MM.1S (cell line): ENCODE data around the gene PDE6B.

ENCODE experiments used
- DNase-seq: peaks from one replicate; pipeline ENCODE4 v3.0.0-alpha.2; 2015
- H2AFZ ChIP-seq: fragments of 300-600 bp; sonication (generic); 2 replicates; pipeline ENCODE4 v1.6.0; 2016; ENCODE audit warnings: antibody characterized with exemption, low read length
- H3F3A ChIP-seq: fragments of 300-600 bp; sonication (generic); 2 replicates; pipeline ENCODE4 v1.6.1; 2016; ENCODE audit warnings: mild to moderate bottlenecking, antibody characterized with exemption, low read length, moderate library complexity, mixed read lengths; ENCODE audit not compliant: insufficient read depth
- H3K27ac ChIP-seq: fragments of 300-600 bp; sonication (generic); 2 replicates; pipeline ENCODE4 v1.5.1; 2016; ENCODE audit warnings: mild to moderate bottlenecking, low read length
- H3K27me3 ChIP-seq: fragments of 300-600 bp; sonication (generic); replicated peaks from 2 replicates; pipeline ENCODE4 v1.6.0; 2016; ENCODE audit warnings: low read length; ENCODE audit not compliant: insufficient read depth
- H3K36me3 ChIP-seq: fragments of 300-600 bp; sonication (generic); replicated peaks from 2 replicates; pipeline ENCODE4 v1.6.1; 2016; ENCODE audit warnings: mild to moderate bottlenecking, low read length, mixed read lengths; ENCODE audit not compliant: insufficient read depth
- H3K4me1 ChIP-seq: fragments of 300-600 bp; sonication (generic); 2 replicates; pipeline ENCODE4 v1.6.1; 2016; ENCODE audit warnings: low read length, mixed read lengths
- H3K4me2 ChIP-seq: fragments of 300-600 bp; sonication (generic); 2 replicates; pipeline ENCODE4 v1.6.0; 2016; ENCODE audit warnings: low read depth, low read length
- H3K4me3 ChIP-seq: fragments of 300-600 bp; sonication (generic); 2 replicates; pipeline ENCODE4 v1.5.1; 2016; ENCODE audit warnings: low read length, mixed read lengths
- H3K79me2 ChIP-seq: fragments of 300-600 bp; sonication (generic); 2 replicates; pipeline ENCODE4 v1.6.1; 2016; ENCODE audit warnings: mixed run types, low read length, mixed read lengths
- H3K9ac ChIP-seq: fragments of 300-600 bp; sonication (generic); 2 replicates; pipeline ENCODE4 v1.6.1; 2016; ENCODE audit warnings: low read length, mixed read lengths
- H3K9me2 ChIP-seq: fragments of 300-600 bp; sonication (generic); replicated peaks from 2 replicates; pipeline ENCODE4 v1.6.1; 2016; ENCODE audit warnings: mild to moderate bottlenecking, low read length, mixed read lengths; ENCODE audit not compliant: insufficient read depth
- H3K9me3 ChIP-seq: fragments of 300-600 bp; sonication (generic); replicated peaks from 2 replicates; pipeline ENCODE4 v1.6.1; 2016; ENCODE audit warnings: mild to moderate bottlenecking, low read length, mixed read lengths; ENCODE audit not compliant: insufficient read depth
- H4K20me1 ChIP-seq: fragments of 300-600 bp; sonication (generic); 2 replicates; pipeline ENCODE4 v1.6.1; 2016; ENCODE audit warnings: mild to moderate bottlenecking, low read length, moderate library complexity, mixed read lengths; ENCODE audit not compliant: insufficient read depth
- EZH2 ChIP-seq: fragments of 300-600 bp; sonication (generic); optimal IDR thresholded peaks from 2 replicates; pipeline ENCODE3; 2017; ENCODE audit warnings: low read depth, mild to moderate bottlenecking, antibody characterized with exemption, low read length, mixed read lengths
- EZH2phosphoT487 ChIP-seq: fragments of 300-600 bp; sonication (generic); IDR thresholded peaks from 2 replicates; pipeline ENCODE4 v1.6.1; 2018; ENCODE audit warnings: antibody characterized with exemption, low read length
- TF ChIP-seq, protein P1 (sequence below): fragments of 300-600 bp; sonication (generic); IDR thresholded peaks from 2 replicates; pipeline ENCODE4 v1.5.1; 2016; ENCODE audit warnings: antibody characterized with exemption, low read length, mixed read lengths

PDE6B gene

GRCh38 chr4:679629-680028 lies 54.3 kb downstream of the PDE6B start:
- no peaks in the 10 kb centered on the region for H3K9me3 ChIP-seq
- H3K9me2 ChIP-seq = no peaks in the 10 kb centered on the region
- no peaks in the 10 kb centered on the region for H3K4me1 ChIP-seq
- H3K9ac ChIP-seq = no peak overlapping the region
- H4K20me1 ChIP-seq = no peaks in the 10 kb centered on the region
- H3F3A ChIP-seq = no peaks in the 10 kb centered on the region
- H3K79me2 ChIP-seq = no peaks in the 10 kb centered on the region
- DNase-seq = no peak
- no peak overlapping the region for H3K4me2 ChIP-seq
- no peak overlapping the region for H2AFZ ChIP-seq
- H3K4me3 ChIP-seq = no peak overlapping the region
- no peak for TF ChIP-seq EZH2
- no peak for TF ChIP-seq EZH2phosphoT487
- TF ChIP-seq, protein P1, sequence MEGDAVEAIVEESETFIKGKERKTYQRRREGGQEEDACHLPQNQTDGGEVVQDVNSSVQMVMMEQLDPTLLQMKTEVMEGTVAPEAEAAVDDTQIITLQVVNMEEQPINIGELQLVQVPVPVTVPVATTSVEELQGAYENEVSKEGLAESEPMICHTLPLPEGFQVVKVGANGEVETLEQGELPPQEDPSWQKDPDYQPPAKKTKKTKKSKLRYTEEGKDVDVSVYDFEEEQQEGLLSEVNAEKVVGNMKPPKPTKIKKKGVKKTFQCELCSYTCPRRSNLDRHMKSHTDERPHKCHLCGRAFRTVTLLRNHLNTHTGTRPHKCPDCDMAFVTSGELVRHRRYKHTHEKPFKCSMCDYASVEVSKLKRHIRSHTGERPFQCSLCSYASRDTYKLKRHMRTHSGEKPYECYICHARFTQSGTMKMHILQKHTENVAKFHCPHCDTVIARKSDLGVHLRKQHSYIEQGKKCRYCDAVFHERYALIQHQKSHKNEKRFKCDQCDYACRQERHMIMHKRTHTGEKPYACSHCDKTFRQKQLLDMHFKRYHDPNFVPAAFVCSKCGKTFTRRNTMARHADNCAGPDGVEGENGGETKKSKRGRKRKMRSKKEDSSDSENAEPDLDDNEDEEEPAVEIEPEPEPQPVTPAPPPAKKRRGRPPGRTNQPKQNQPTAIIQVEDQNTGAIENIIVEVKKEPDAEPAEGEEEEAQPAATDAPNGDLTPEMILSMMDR = no peak
- H3K27ac ChIP-seq = no peak overlapping the region
- no peaks in the 10 kb centered on the region for H3K27me3 ChIP-seq
- H3K36me3 ChIP-seq = no peaks in the 10 kb centered on the region

DNA sequence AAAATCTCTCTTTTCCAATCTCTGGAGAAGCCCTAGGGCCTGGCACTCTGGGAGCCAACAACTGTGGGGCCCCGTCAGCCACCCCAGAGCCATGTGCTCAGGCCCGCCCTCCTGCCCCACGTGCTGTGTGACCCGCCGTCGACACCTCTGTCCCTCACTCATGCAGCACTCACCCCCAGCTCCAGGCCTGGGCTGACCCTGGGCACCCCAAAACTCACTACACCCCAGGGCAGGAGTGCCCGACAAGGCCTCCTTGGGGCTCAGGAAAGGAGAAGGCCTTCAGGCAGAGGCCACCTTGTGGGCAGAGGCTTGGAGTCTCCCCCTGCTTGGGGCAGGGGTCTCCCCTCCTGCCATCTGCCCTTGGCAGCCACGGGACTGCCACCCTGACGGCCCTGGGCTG lies 54.7 kb downstream of the PDE6B start:
- no peaks in the 10 kb centered on the region for H3K36me3 ChIP-seq
- no peaks in the 10 kb centered on the region for H4K20me1 ChIP-seq
- TF ChIP-seq EZH2 (no peak), EZH2phosphoT487 (no peak)
- TF ChIP-seq, protein P1 = no peak
- no peaks in the 10 kb centered on the region for H3K27me3 ChIP-seq
- no peak overlapping the region for H3K4me2 ChIP-seq
- no peak overlapping the region for H3K9ac ChIP-seq
- no peaks in the 10 kb centered on the region for H3K4me1 ChIP-seq
- H3K9me2 ChIP-seq = no peaks in the 10 kb centered on the region
- H2AFZ ChIP-seq = no peak overlapping the region
- no peak overlapping the region for H3K27ac ChIP-seq
- H3K9me3 ChIP-seq = no peaks in the 10 kb centered on the region
- no peaks in the 10 kb centered on the region for H3K79me2 ChIP-seq
- H3K4me3 ChIP-seq = no peak overlapping the region
- no peak for DNase-seq
- no peaks in the 10 kb centered on the region for H3F3A ChIP-seq

DNA sequence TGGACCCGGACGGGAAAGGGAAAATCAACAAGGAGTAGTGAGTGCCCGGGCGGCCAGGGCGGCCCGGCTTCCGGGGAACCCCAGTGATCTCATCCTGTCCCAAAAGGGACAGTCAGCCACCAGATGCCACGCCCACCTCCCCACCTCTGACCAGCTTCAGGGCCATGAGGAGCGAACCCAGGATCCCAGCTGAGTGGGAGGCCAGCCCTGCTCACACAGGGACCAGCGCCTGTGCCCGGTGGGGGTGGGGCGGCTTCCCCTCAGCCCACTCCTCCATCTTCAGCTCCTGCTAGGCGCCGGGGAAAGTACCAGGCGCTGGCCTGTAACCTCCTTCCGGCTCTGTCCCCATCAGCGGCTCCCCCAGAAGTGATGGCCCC lies 55.2 kb downstream of the PDE6B start:
- no peak overlapping the region for H2AFZ ChIP-seq
- no peaks in the 10 kb centered on the region for H3K4me1 ChIP-seq
- no peak overlapping the region for H3K27ac ChIP-seq
- no peaks in the 10 kb centered on the region for H3K9me3 ChIP-seq
- no peaks in the 10 kb centered on the region for H3K36me3 ChIP-seq
- no peaks in the 10 kb centered on the region for H3F3A ChIP-seq
- H3K9ac ChIP-seq = no peak overlapping the region
- no peaks in the 10 kb centered on the region for H4K20me1 ChIP-seq
- H3K9me2 ChIP-seq = no peaks in the 10 kb centered on the region
- no peaks in the 10 kb centered on the region for H3K79me2 ChIP-seq
- no peak overlapping the region for H3K4me3 ChIP-seq
- TF ChIP-seq, protein P1 = no peak
- no peak for TF ChIP-seq EZH2
- no peak for TF ChIP-seq EZH2phosphoT487
- no peak for DNase-seq
- no peak overlapping the region for H3K4me2 ChIP-seq
- no peaks in the 10 kb centered on the region for H3K27me3 ChIP-seq
